IMR-90 (cell line): ENCODE results near the gene KIF3A. TPM values are rescaled to one million over a fixed set of nuclear protein-coding genes. Genes with fewer than 3 reads are reported as not detected.

Source experiments
- ATAC-seq: fragments of 200-7000 bp; cut with Tn5 transposase; 2 replicates; pipeline ENCODE4 v1.9.1; 2020; ENCODE audit warnings: low read depth, mild to moderate bottlenecking, moderate library complexity
- BruUV-seq: library from RNA; stranded (reverse); fragments of 400-500 nt; replicated peaks from 2 replicates; lab custom pipeline; 2021; lab: Mats Ljungman, UMichigan
- CTCF ChIA-PET: fragments of 300-600 bp; formaldehyde crosslinking; extraction: SDS; loops from one replicate; lab custom pipeline; 2021; ENCODE audit warnings: antibody characterized with exemption; lab: Yijun Ruan, JAX
- POLR2A ChIA-PET: fragments of 300-600 bp; sonication (Branson Sonifier 250); formaldehyde crosslinking; loops from one replicate; lab custom pipeline; 2022; ENCODE audit warnings: antibody characterized with exemption; ENCODE audit not compliant: unreplicated experiment; lab: Charles Lee
- DNase-seq: peaks from one replicate; pipeline ENCODE4 v3.0.0; 2013
- H2AFZ ChIP-seq: replicated peaks from 2 replicates; pipeline ENCODE3; 2013; ENCODE audit warnings: low read length, mild to moderate bottlenecking; ENCODE audit not compliant: poor library complexity
- H2AK5ac ChIP-seq: 2 replicates; pipeline ENCODE4 v1.6.1; 2013; ENCODE audit warnings: low read depth, low read length, inconsistent platforms
- H2AK9ac ChIP-seq: replicated peaks from 2 replicates; pipeline ENCODE3; 2013; ENCODE audit warnings: mild to moderate bottlenecking, low read depth, low read length, moderate library complexity; ENCODE audit not compliant: poor library complexity
- H2BK120ac ChIP-seq: 2 replicates; pipeline ENCODE4 v1.6.1; 2013; ENCODE audit warnings: low read depth, low read length, inconsistent platforms
- H2BK15ac ChIP-seq: 3 replicates; pipeline ENCODE4 v1.6.1; 2013; ENCODE audit warnings: low read depth, low read length, inconsistent platforms
- H2BK20ac ChIP-seq: 2 replicates; pipeline ENCODE4 v1.6.1; 2013; ENCODE audit warnings: low read depth, mild to moderate bottlenecking, inconsistent platforms, low read length, moderate library complexity
- H2BK5ac ChIP-seq: 2 replicates; pipeline ENCODE4 v1.6.1; 2013; ENCODE audit warnings: mild to moderate bottlenecking, low read depth, low read length, inconsistent platforms; ENCODE audit not compliant: poor library complexity, severe bottlenecking
- H3K14ac ChIP-seq: replicated peaks from 2 replicates; pipeline ENCODE4 v1.6.1; 2013; ENCODE audit warnings: low read depth, low read length, inconsistent platforms
- H3K18ac ChIP-seq: 2 replicates; pipeline ENCODE4 v1.6.1; 2013; ENCODE audit warnings: low read depth, low read length, control low read depth
- H3K23ac ChIP-seq: 2 replicates; pipeline ENCODE4 v1.6.1; 2013; ENCODE audit warnings: low read depth, low read length, inconsistent platforms
- H3K27ac ChIP-seq: 2 replicates; pipeline ENCODE4 v1.5.1; 2013; ENCODE audit warnings: mild to moderate bottlenecking, control low read depth, low read length; ENCODE audit not compliant: insufficient read depth
- H3K27me3 ChIP-seq: 2 replicates; pipeline ENCODE4 v1.6.1; 2013; ENCODE audit warnings: low read length; ENCODE audit not compliant: control insufficient read depth, insufficient read depth
- H3K36me3 ChIP-seq: 2 replicates; pipeline ENCODE4 v1.6.1; 2013; ENCODE audit warnings: low read length, mixed read lengths; ENCODE audit not compliant: control insufficient read depth, insufficient read depth
- H3K4ac ChIP-seq: 2 replicates; pipeline ENCODE4 v1.6.1; 2013; ENCODE audit warnings: low read depth, low read length, inconsistent platforms
- H3K4me1 ChIP-seq: 2 replicates; pipeline ENCODE4 v1.6.1; 2013; ENCODE audit warnings: low read length, mixed read lengths; ENCODE audit not compliant: control insufficient read depth, insufficient read depth
- H3K4me2 ChIP-seq: 2 replicates; pipeline ENCODE4 v1.6.1; 2013; ENCODE audit warnings: low read depth, mild to moderate bottlenecking, control low read depth, low read length, moderate library complexity
- H3K4me3 ChIP-seq: 2 replicates; pipeline ENCODE4 v1.5.1; 2013; ENCODE audit warnings: low read depth, mild to moderate bottlenecking, control low read depth, low read length, moderate library complexity; ENCODE audit not compliant: insufficient read depth
- H3K56ac ChIP-seq: 2 replicates; pipeline ENCODE4 v1.6.1; 2013; ENCODE audit warnings: low read length, inconsistent platforms; ENCODE audit not compliant: insufficient read depth; ENCODE audit errors: extremely low read depth
- H3K79me1 ChIP-seq, 2 experiments: 2 replicates each; pipeline ENCODE4 v1.6.1; 2013; ENCODE audit warnings: low read length in 2 of 2, inconsistent platforms in 1 of 2, low read depth in 1 of 2
- H3K9ac ChIP-seq: 2 replicates; pipeline ENCODE4 v1.6.1; 2013; ENCODE audit warnings: low read depth, low read length, control low read depth
- H3K9me1 ChIP-seq: 2 replicates; pipeline ENCODE4 v1.6.1; 2013; ENCODE audit warnings: low read length, inconsistent platforms; ENCODE audit not compliant: insufficient read depth
- H3K9me3 ChIP-seq: 2 replicates; pipeline ENCODE4 v1.6.1; 2013; ENCODE audit warnings: low read length; ENCODE audit not compliant: control insufficient read depth, insufficient read depth
- H4K20me1 ChIP-seq: 2 replicates; pipeline ENCODE4 v1.6.1; 2013; ENCODE audit warnings: low read length, inconsistent platforms; ENCODE audit not compliant: insufficient read depth
- H4K5ac ChIP-seq: 2 replicates; pipeline ENCODE4 v1.6.1; 2013; ENCODE audit warnings: mild to moderate bottlenecking, low read depth, low read length, control low read depth
- H4K8ac ChIP-seq, 2 experiments: 2 replicates each; pipeline ENCODE4 v1.6.1; 2013; ENCODE audit warnings: low read depth in 2 of 2, low read length in 2 of 2, control low read depth in 1 of 2, inconsistent platforms in 1 of 2
- H4K91ac ChIP-seq: 2 replicates; pipeline ENCODE4 v1.6.1; 2013; ENCODE audit warnings: low read depth, low read length, inconsistent platforms; ENCODE audit not compliant: insufficient read depth
- CHD1 ChIP-seq: IDR thresholded peaks from 2 replicates; pipeline ENCODE4 v1.6.1; 2012; ENCODE audit warnings: low read depth, low read length, improper control_type of control experiment
- ELK1 ChIP-seq: fragments of 150-350 bp; IDR thresholded peaks from 2 replicates; pipeline ENCODE4 v1.6.1; 2016; ENCODE audit warnings: low read depth, mild to moderate bottlenecking, low read length, moderate library complexity, borderline replicate concordance
- MAFK ChIP-seq: IDR thresholded peaks from 2 replicates; pipeline ENCODE4 v1.6.1; 2012; ENCODE audit warnings: low read depth, low read length, improper control_type of control experiment
- MAZ ChIP-seq: IDR thresholded peaks from 2 replicates; pipeline ENCODE4 v1.6.1; 2012; ENCODE audit warnings: low read depth, mild to moderate bottlenecking, low read length, improper control_type of control experiment, moderate library complexity, borderline replicate concordance
- POLR2A ChIP-seq: IDR thresholded peaks from 2 replicates; pipeline ENCODE4 v1.6.1; 2012; ENCODE audit warnings: mild to moderate bottlenecking, low read depth, low read length
- USF2 ChIP-seq: fragments of 150-350 bp; IDR thresholded peaks from 2 replicates; pipeline ENCODE4 v1.6.1; 2017; ENCODE audit warnings: mild to moderate bottlenecking, antibody characterized with exemption, low read length, low read depth
- WGBS, 2 experiments: methylation state at CpG; one replicate each; pipeline versions ENCODE4 v1.1.5 to v1.1.7; 2013; ENCODE audit warnings: missing lambda C conversion rate in 2 of 2; ENCODE audit not compliant: insufficient read length in 1 of 2; ENCODE audit errors: extremely low coverage in 2 of 2; 5-methylcytosine and 5-hydroxymethylcytosine counted together
- dilution Hi-C: fragments of 300-500 bp; cut with HindIII; formaldehyde crosslinking; loops from one replicate; pipeline ENCODE4 v1.14.3; 2018; ENCODE audit warnings: low sequenced_read_pairs; ENCODE audit not compliant: unreplicated experiment
- in situ Hi-C: fragments of 300-500 bp; cut with MboI; formaldehyde crosslinking; loops from 3 replicates; pipeline ENCODE4 v1.14.3; 2019; ENCODE audit warnings: low sequenced_read_pairs, inconsistent platforms, mixed read lengths
- intact Hi-C: fragments of 100-400 bp; cut with micrococcal nuclease; formaldehyde crosslinking; loops from 2 replicates; pipeline ENCODE4 v1.10.0; 2022
- polyA plus RNA-seq, 3 experiments: library from polyadenylated mRNA; depleted of rRNA; stranded (reverse); fragments of >200 nt; gene quantifications; 2 replicates each; pipeline ENCODE4 v1.2.3, GENCODE V29; 2012; ENCODE audit warnings: low replicate concordance in 1 of 3
- total RNA-seq: library from RNA; depleted of rRNA; stranded (reverse); fragments of >200 nt; gene quantifications from 2 replicates; pipeline ENCODE4 v1.2.3, GENCODE V29; 2012

Gene KIF3A
- total and polyA plus RNA-seq, 2 of the 4 experiments (the other 2 are of a cell fraction), result 4.3 to 4.5 TPM

DNA sequence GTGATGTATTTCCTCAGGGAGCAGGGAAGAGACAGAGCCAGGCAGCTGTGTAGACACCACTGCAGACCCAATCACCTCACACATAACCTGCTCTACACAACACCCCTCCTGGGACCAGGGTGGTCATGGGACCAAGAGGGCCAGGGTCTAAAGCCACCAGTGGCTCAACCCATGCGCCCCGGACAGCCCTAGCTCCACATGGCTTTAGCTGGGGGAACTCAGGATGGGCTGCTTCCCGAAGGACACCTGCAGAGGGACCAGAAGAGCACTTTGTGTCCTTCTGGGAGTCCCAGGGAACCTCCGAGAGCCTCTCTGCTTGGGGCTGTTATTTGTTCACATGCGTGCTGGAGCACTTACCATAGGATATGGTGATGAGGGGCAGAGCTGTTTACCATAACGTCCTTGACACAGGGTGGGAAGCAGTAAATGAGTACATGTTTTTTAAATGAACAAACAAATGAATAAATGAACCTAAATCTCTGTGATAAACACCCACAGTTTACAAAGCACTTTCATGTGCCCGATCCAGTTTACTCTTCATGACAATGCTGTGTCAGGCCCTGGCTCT, 27.4 kb upstream of the KIF3A start:
- Histone ChIP-seq H3K4ac (no peak overlapping the region), H4K8ac (no peak overlapping the region), H2BK20ac (no peak overlapping the region), H3K18ac (no peak overlapping the region), H3K27ac (no peak overlapping the region), H2AK9ac (no peak overlapping the region), H3K79me1 (peaks cover 26 to 50% of the 10 kb centered on the region in 2 experiments), H3K23ac (no peak overlapping the region), H3K14ac (no peak overlapping the region), H3K27me3 (no peaks in the 10 kb centered on the region), H3K4me3 (no peak overlapping the region), H3K4me1 (peaks cover 13% of the 10 kb centered on the region), H4K20me1 (peaks cover 24% of the 10 kb centered on the region), H4K91ac (no peak overlapping the region), H4K5ac (no peak overlapping the region), H3K9me3 (no peaks in the 10 kb centered on the region), H3K36me3 (peaks cover 45% of the 10 kb centered on the region), H2AK5ac (no peak overlapping the region), H2BK5ac (no peak overlapping the region), H3K56ac (no peak overlapping the region), H2BK15ac (no peak overlapping the region), H3K9ac (no peak overlapping the region), H3K4me2 (no peak overlapping the region), H3K9me1 (peaks cover 30% of the 10 kb centered on the region), H2BK120ac (no peak overlapping the region), H2AFZ (no peak overlapping the region)
- ATAC-seq (no peak), DNase-seq (no peak)
- in situ Hi-C loops, result no loop called here
- intact Hi-C loops, result no loop called here
- no TSS peak for BruUV-seq
- TF ChIP-seq CHD1, result no peak
- TF ChIP-seq USF2, result no peak
- TF ChIP-seq POLR2A, result no peak
- no peak for TF ChIP-seq MAZ
- TF ChIP-seq ELK1, result no peak
- TF ChIP-seq MAFK, result no peak
- POLR2A ChIA-PET, result no interaction called here
- CTCF ChIA-PET, result interaction anchor here (0.6 to 1.4 kb wide), 3 partner anchors 9 to 274 kb away, joined by 3 to 4 read pairs (median 3); partner anchors contain the start of gene IRF1
- dilution Hi-C loops, result no loop called here
- WGBS, 2 experiments, result 100% methylated on average over 1 of the region's 7 CpGs; no CpG with 5 or more reads in 1 of the 2 experiments
